CD14-positive monocyte (primary cell): ENCODE data around the gene CRIM1. TPM values are rescaled to one million over a fixed set of nuclear protein-coding genes. Genes with fewer than 3 reads are reported as not detected.

Source experiments
- DNase-seq, 3 donors: peaks; one replicate each; pipeline ENCODE4 v3.0.0-alpha.2; 2011 to 2022
- H2AFZ ChIP-seq: 2 replicates; pipeline ENCODE4 v1.6.0; 2012; ENCODE audit warnings: mild to moderate bottlenecking, low read depth, low read length, inconsistent platforms; ENCODE audit not compliant: insufficient read depth, poor library complexity, severe bottlenecking
- H3K27ac ChIP-seq, 2 donors: 1 replicate in 1 of 2; 2 replicates in 1 of 2; pipeline ENCODE4 v1.5.1; 2012 to 2013; ENCODE audit warnings: low read length in 2 of 2, control low read depth in 1 of 2, inconsistent platforms in 1 of 2, low read depth in 1 of 2, mild to moderate bottlenecking in 1 of 2
- H3K27me3 ChIP-seq, 2 donors: one replicate each; pipeline versions ENCODE4 v1.6.0 to v1.6.1; 2011 to 2013; ENCODE audit warnings: low read length in 2 of 2; ENCODE audit not compliant: control insufficient read depth in 2 of 2, insufficient read depth in 2 of 2
- H3K36me3 ChIP-seq, 2 donors: replicated peaks in 1 of 2; 1 replicate in 1 of 2; 2 replicates in 1 of 2; pipeline versions ENCODE4 v1.5.1 to v1.6.1; 2012 to 2013; ENCODE audit warnings: low read length in 2 of 2, control low read depth in 1 of 2, inconsistent platforms in 1 of 2, mild to moderate bottlenecking in 1 of 2; ENCODE audit not compliant: insufficient read depth in 2 of 2, control insufficient read depth in 1 of 2
- H3K4me1 ChIP-seq, 2 donors: 1 replicate in 1 of 2; 2 replicates in 1 of 2; pipeline versions ENCODE4 v1.5.1 to v1.6.1; 2012 to 2013; ENCODE audit warnings: low read length in 2 of 2, control low read depth in 1 of 2, inconsistent platforms in 1 of 2, mild to moderate bottlenecking in 1 of 2, moderate library complexity in 1 of 2; ENCODE audit not compliant: insufficient read depth in 2 of 2, control insufficient read depth in 1 of 2
- H3K4me2 ChIP-seq: replicated peaks from 2 replicates; pipeline ENCODE3; 2012; ENCODE audit warnings: low read length, moderate library complexity, mild to moderate bottlenecking; ENCODE audit not compliant: poor library complexity, severe bottlenecking; ENCODE audit errors: extremely low read depth
- H3K4me3 ChIP-seq, 3 experiments: fragments of 200-600 bp in 1 of 3; sonication (generic) in 1 of 3; replicated peaks in 1 of 3; 1 replicate in 2 of 3; 2 replicates in 1 of 3; pipeline ENCODE4 v1.5.1; 2011 to 2013; ENCODE audit warnings: low read length in 3 of 3, mild to moderate bottlenecking in 3 of 3, control low read depth in 2 of 3, low read depth in 2 of 3, inconsistent platforms in 1 of 3, moderate library complexity in 1 of 3
- H3K79me2 ChIP-seq: 2 replicates; pipeline ENCODE4 v1.6.0; 2012; ENCODE audit warnings: mild to moderate bottlenecking, control low read depth, inconsistent platforms, low read length, moderate library complexity; ENCODE audit not compliant: insufficient read depth
- H3K9ac ChIP-seq: 2 replicates; pipeline ENCODE4 v1.6.0; 2017; ENCODE audit warnings: low read length, mild to moderate bottlenecking; ENCODE audit not compliant: insufficient read depth, poor library complexity, severe bottlenecking
- H3K9me3 ChIP-seq, 2 donors: replicated peaks in 1 of 2; 1 replicate in 1 of 2; 2 replicates in 1 of 2; pipeline versions ENCODE4 v1.5.1 to v1.6.1; 2012 to 2013; ENCODE audit warnings: low read length in 2 of 2, control low read depth in 1 of 2; ENCODE audit not compliant: control insufficient read depth in 1 of 2, insufficient read depth in 1 of 2
- H4K20me1 ChIP-seq: 2 replicates; pipeline ENCODE4 v1.6.0; 2012; ENCODE audit warnings: mild to moderate bottlenecking, low read length, control low read depth, moderate library complexity; ENCODE audit not compliant: insufficient read depth
- H3K27ac Mint-ChIP-seq, 7 donors: one replicate each; pipeline ENCODE4 v1.8.0; 2020; ENCODE audit warnings: mild to moderate bottlenecking in 7 of 7, mixed read lengths in 7 of 7, moderate library complexity in 6 of 7, inconsistent platforms in 2 of 7
- H3K27me3 Mint-ChIP-seq, 3 donors: one replicate each; pipeline ENCODE4 v1.8.0; 2021 to 2022; ENCODE audit warnings: low read depth in 3 of 3, mild to moderate bottlenecking in 3 of 3, mixed read lengths in 3 of 3, moderate library complexity in 3 of 3, inconsistent platforms in 1 of 3
- H3K36me3 Mint-ChIP-seq, 2 donors: one replicate each; pipeline ENCODE4 v1.8.0; 2020; ENCODE audit warnings: mixed read lengths in 2 of 2, inconsistent platforms in 1 of 2, mild to moderate bottlenecking in 1 of 2
- H3K4me1 Mint-ChIP-seq: one replicate; pipeline ENCODE4 v1.8.0; 2020; ENCODE audit warnings: mild to moderate bottlenecking, mixed read lengths
- H3K4me3 Mint-ChIP-seq, 2 donors: one replicate each; pipeline ENCODE4 v1.8.0; 2020; ENCODE audit warnings: mild to moderate bottlenecking in 2 of 2, mixed read lengths in 2 of 2, moderate library complexity in 1 of 2
- H3K9me3 Mint-ChIP-seq, 7 donors: one replicate each; pipeline ENCODE4 v1.8.0; 2020 to 2022; ENCODE audit warnings: mixed read lengths in 7 of 7, mild to moderate bottlenecking in 6 of 7, moderate library complexity in 6 of 7, inconsistent platforms in 2 of 7
- WGBS: methylation state at CpG from one replicate; pipeline ENCODE4 v1.1.5; 2013; ENCODE audit warnings: missing lambda C conversion rate; ENCODE audit not compliant: insufficient coverage; 5-methylcytosine and 5-hydroxymethylcytosine counted together
- intact Hi-C, 2 donors: fragments of 100-400 bp; cut with micrococcal nuclease; formaldehyde crosslinking; loops; one replicate each; pipeline versions ENCODE4 v1.15.0 to v1.15.1; 2023
- polyA plus RNA-seq, 3 donors: library from polyadenylated mRNA; depleted of rRNA in 1 of 3; unstranded in 2 of 3; stranded (reverse) in 1 of 3; fragments of 300-500 nt in 2 of 3; fragments of >200 nt in 1 of 3; fragmentation: Illumina TruSeq in 2 of 3; gene quantifications; 1 replicate in 2 of 3; 2 replicates in 1 of 3; pipeline ENCODE4 v1.2.3, GENCODE V29; 2012 to 2021
- TF ChIP-seq, protein P1 (sequence below): fragments of 200-600 bp; IDR thresholded peaks from one replicate; pipeline ENCODE4 v1.8.0; 2022; ENCODE audit warnings: antibody characterized with exemption, mild to moderate bottlenecking

The CRIM1 gene
- polyA plus RNA-seq, 3 donors, result 0.08 to 0.27 TPM; not detected in 1

- Histone ChIP-seq H3K4me2 (no peak overlapping the region), H4K20me1 (peaks cover 35% of the 10 kb centered on the region), H3K79me2 (peaks cover 6% of the 10 kb centered on the region), H3K4me1 (no peaks in the 10 kb centered on the region), H3K4me3 (no peak overlapping the region), H3K9ac (no peak overlapping the region), H3K27ac (no peak overlapping the region), H3K36me3 (peaks cover 68 to 82% of the 10 kb centered on the region in 2 donors), H3K27me3 (no peaks in the 10 kb centered on the region), H3K9me3 (no peaks in the 10 kb centered on the region), H2AFZ (no peak overlapping the region)
- peaks cover 80 to 86% of the 10 kb centered on the region in 2 donors for H3K36me3 Mint-ChIP-seq
- TF ChIP-seq, protein P1, sequence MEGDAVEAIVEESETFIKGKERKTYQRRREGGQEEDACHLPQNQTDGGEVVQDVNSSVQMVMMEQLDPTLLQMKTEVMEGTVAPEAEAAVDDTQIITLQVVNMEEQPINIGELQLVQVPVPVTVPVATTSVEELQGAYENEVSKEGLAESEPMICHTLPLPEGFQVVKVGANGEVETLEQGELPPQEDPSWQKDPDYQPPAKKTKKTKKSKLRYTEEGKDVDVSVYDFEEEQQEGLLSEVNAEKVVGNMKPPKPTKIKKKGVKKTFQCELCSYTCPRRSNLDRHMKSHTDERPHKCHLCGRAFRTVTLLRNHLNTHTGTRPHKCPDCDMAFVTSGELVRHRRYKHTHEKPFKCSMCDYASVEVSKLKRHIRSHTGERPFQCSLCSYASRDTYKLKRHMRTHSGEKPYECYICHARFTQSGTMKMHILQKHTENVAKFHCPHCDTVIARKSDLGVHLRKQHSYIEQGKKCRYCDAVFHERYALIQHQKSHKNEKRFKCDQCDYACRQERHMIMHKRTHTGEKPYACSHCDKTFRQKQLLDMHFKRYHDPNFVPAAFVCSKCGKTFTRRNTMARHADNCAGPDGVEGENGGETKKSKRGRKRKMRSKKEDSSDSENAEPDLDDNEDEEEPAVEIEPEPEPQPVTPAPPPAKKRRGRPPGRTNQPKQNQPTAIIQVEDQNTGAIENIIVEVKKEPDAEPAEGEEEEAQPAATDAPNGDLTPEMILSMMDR, result no peak
- H3K4me1 Mint-ChIP-seq, result no peaks in the 10 kb centered on the region
- H3K27me3 Mint-ChIP-seq, result no peaks in the 10 kb centered on the region
- H3K9me3 Mint-ChIP-seq, result no peaks in the 10 kb centered on the region
- intact Hi-C loops, result no loop called here
- H3K27ac Mint-ChIP-seq, result peak overlapping the region in 1 of 7 donors; percentile 68
- no peak overlapping the region for H3K4me3 Mint-ChIP-seq
- WGBS, result no CpG with 5 or more reads among the region's 3 CpGs
- DNase-seq, result no peak
Observed at GRCh38 chr2:36572054-36572718, 216.6 kb downstream of the CRIM1 start.

GRCh38 chr2:36572719-36573059, 217.1 kb downstream of the CRIM1 start:
- no peak overlapping the region for H3K4me2 ChIP-seq
- peaks cover 82 to 86% of the 10 kb centered on the region in 2 donors for H3K36me3 Mint-ChIP-seq
- H3K4me3 Mint-ChIP-seq, result no peak overlapping the region
- H3K27ac ChIP-seq, result no peak overlapping the region
- H3K4me3 ChIP-seq, result no peak overlapping the region
- no peaks in the 10 kb centered on the region for H3K9me3 Mint-ChIP-seq
- no CpG with 5 or more reads among the region's 4 CpGs for WGBS
- intact Hi-C loops, result no loop called here
- no peaks in the 10 kb centered on the region for H3K9me3 ChIP-seq
- DNase-seq, result no peak
- peaks cover 35% of the 10 kb centered on the region for H4K20me1 ChIP-seq
- no peaks in the 10 kb centered on the region for H3K4me1 Mint-ChIP-seq
- no peak overlapping the region for H3K9ac ChIP-seq
- no peak overlapping the region for H2AFZ ChIP-seq
- TF ChIP-seq, protein P1, result no peak
- peaks cover 6% of the 10 kb centered on the region for H3K79me2 ChIP-seq
- H3K27ac Mint-ChIP-seq, result no peak overlapping the region
- H3K27me3 ChIP-seq, result no peaks in the 10 kb centered on the region
- H3K4me1 ChIP-seq, result no peaks in the 10 kb centered on the region
- peaks cover 72 to 87% of the 10 kb centered on the region in 2 donors for H3K36me3 ChIP-seq
- H3K27me3 Mint-ChIP-seq, result no peaks in the 10 kb centered on the region
